ENCODE measurements around the gene AMIGO1. TPM values are rescaled to one million over a fixed set of nuclear protein-coding genes. Genes with fewer than 3 reads are reported as not detected.

AMIGO1 gene
- total and polyA plus RNA-seq, 10 of the 15 experiments (the other 5 are each of a cell fraction or from before 2014, with no cell fraction given) = 0.02 to 0.28 (median 0.08) TPM; not detected in 1

DNA sequence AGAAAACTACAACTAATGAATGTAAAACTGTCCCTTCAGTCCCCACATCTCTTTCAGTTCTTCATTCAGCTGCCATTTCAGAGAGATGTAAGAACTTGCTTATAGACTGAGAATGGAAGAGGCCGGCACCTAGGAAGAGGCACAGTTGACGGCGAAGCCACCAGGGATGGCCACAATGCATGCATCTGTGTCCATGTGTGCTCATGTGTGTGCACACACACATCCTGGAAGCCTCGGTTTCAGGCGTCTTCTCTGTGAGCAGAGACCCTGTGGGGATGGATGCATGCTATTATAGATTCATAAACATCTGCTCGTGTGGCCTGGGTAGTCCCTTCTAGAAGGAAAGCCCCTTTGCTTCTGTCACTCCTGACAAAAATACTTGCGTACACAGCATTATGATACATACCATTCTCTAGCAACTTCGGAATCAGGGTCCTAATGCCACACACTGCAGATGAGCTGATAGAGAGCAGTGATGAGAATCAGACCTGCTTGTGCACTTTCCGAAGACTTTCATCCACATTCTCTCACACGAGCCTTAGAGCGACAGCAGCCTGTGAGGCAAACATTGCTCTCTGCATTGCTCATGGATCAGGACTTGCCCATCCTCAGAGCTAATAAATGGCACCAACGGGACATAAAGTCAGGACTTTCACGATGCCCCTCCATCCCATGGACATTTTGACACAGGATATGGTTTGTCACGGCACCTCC, 17.7 kb upstream of the AMIGO1 start (continued):
- TF ChIP-seq ZSCAN29 (IDR thresholded peaks at IDR 0.05) = no peak
- TF ChIP-seq CHD2 (IDR thresholded peaks at IDR 0.05; ENCODE audit: borderline replicate concordance, low read depth, low read length) = no peak; the same call in 1 of the 2 replicates
- TF ChIP-seq ZNF384 (IDR thresholded peaks at IDR 0.05; ENCODE audit: borderline replicate concordance, low read depth, low read length) = no peak
- TF ChIP-seq EP300 (IDR thresholded peaks at IDR 0.05; ENCODE audit: borderline replicate concordance in 1 of 2, control insufficient read depth in 1 of 2, low read depth in 2 of 2, low read length in 2 of 2) = peak in 1 of 2 experiments; percentile 60; a peak in 1 of 4 replicates
- TF ChIP-seq RFX5 (IDR thresholded peaks at IDR 0.05; ENCODE audit: low read depth, low read length) = no peak
- TF ChIP-seq TCF12 (IDR thresholded peaks at IDR 0.05; ENCODE audit: low read depth, low read length) = peak; percentile 70; the same call in 1 of the 2 replicates
- no peak for TF ChIP-seq NRF1 (conservative IDR thresholded peaks at IDR 0.05; ENCODE audit: low read depth, low read length)
- TF ChIP-seq, protein P1, sequence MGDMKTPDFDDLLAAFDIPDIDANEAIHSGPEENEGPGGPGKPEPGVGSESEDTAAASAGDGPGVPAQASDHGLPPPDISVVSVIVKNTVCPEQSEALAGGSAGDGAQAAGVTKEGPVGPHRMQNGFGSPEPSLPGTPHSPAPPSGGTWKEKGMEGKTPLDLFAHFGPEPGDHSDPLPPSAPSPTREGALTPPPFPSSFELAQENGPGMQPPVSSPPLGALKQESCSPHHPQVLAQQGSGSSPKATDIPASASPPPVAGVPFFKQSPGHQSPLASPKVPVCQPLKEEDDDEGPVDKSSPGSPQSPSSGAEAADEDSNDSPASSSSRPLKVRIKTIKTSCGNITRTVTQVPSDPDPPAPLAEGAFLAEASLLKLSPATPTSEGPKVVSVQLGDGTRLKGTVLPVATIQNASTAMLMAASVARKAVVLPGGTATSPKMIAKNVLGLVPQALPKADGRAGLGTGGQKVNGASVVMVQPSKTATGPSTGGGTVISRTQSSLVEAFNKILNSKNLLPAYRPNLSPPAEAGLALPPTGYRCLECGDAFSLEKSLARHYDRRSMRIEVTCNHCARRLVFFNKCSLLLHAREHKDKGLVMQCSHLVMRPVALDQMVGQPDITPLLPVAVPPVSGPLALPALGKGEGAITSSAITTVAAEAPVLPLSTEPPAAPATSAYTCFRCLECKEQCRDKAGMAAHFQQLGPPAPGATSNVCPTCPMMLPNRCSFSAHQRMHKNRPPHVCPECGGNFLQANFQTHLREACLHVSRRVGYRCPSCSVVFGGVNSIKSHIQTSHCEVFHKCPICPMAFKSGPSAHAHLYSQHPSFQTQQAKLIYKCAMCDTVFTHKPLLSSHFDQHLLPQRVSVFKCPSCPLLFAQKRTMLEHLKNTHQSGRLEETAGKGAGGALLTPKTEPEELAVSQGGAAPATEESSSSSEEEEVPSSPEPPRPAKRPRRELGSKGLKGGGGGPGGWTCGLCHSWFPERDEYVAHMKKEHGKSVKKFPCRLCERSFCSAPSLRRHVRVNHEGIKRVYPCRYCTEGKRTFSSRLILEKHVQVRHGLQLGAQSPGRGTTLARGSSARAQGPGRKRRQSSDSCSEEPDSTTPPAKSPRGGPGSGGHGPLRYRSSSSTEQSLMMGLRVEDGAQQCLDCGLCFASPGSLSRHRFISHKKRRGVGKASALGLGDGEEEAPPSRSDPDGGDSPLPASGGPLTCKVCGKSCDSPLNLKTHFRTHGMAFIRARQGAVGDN (IDR thresholded peaks at IDR 0.05) = peak; percentile 70; the same call in 1 of the 2 replicates
- 0 out of 2 replicates have a peak, but pooled peaks have one; percentile 9 for TF ChIP-seq MAX (IDR thresholded peaks at IDR 0.05; ENCODE audit: low read depth, low read length)
- TF ChIP-seq, protein P2, sequence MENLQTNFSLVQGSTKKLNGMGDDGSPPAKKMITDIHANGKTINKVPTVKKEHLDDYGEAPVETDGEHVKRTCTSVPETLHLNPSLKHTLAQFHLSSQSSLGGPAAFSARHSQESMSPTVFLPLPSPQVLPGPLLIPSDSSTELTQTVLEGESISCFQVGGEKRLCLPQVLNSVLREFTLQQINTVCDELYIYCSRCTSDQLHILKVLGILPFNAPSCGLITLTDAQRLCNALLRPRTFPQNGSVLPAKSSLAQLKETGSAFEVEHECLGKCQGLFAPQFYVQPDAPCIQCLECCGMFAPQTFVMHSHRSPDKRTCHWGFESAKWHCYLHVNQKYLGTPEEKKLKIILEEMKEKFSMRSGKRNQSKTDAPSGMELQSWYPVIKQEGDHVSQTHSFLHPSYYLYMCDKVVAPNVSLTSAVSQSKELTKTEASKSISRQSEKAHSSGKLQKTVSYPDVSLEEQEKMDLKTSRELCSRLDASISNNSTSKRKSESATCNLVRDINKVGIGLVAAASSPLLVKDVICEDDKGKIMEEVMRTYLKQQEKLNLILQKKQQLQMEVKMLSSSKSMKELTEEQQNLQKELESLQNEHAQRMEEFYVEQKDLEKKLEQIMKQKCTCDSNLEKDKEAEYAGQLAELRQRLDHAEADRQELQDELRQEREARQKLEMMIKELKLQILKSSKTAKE (IDR thresholded peaks at IDR 0.05; ENCODE audit: low read depth, poor library complexity, severe bottlenecking) = no peak
- TF ChIP-seq SMAD5 (IDR thresholded peaks at IDR 0.05; ENCODE audit: low read depth) = no peak
- peak; percentile 30; the same call in 1 of the 2 replicates for TF ChIP-seq BCL11A (IDR thresholded peaks at IDR 0.05; ENCODE audit: low read depth, low read length)
- TF ChIP-seq ZNF207 (IDR thresholded peaks at IDR 0.05; ENCODE audit: borderline replicate concordance) = 0 out of 2 replicates have a peak, but pooled peaks have one; percentile 52
- TF ChIP-seq, protein P3, sequence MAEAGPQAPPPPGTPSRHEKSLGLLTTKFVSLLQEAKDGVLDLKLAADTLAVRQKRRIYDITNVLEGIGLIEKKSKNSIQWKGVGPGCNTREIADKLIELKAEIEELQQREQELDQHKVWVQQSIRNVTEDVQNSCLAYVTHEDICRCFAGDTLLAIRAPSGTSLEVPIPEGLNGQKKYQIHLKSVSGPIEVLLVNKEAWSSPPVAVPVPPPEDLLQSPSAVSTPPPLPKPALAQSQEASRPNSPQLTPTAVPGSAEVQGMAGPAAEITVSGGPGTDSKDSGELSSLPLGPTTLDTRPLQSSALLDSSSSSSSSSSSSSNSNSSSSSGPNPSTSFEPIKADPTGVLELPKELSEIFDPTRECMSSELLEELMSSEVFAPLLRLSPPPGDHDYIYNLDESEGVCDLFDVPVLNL (IDR thresholded peaks at IDR 0.05; ENCODE audit: low read depth, low read length) = no peak
- no peak for TF ChIP-seq CUX1 (IDR thresholded peaks at IDR 0.05; ENCODE audit: insufficient replicate concordance, low read depth, low read length)
